OCI-LY7 (cell line): ENCODE data around the gene PRR5L. TPM values are rescaled to one million over a fixed set of nuclear protein-coding genes. Genes with fewer than 3 reads are reported as not detected.

Source experiments
- BruUV-seq: library from RNA; stranded (reverse); fragments of 400-500 nt; replicated peaks from 2 replicates; lab custom pipeline; 2021; lab: Mats Ljungman, UMichigan
- CTCF ChIA-PET: fragments of 300-600 bp; sonication (Branson Sonifier 250); formaldehyde crosslinking; loops from one replicate; lab custom pipeline; 2022; ENCODE audit warnings: antibody characterized with exemption; ENCODE audit not compliant: unreplicated experiment; lab: Charles Lee
- POLR2A ChIA-PET: fragments of 300-600 bp; sonication (Branson Sonifier 250); formaldehyde crosslinking; loops from one replicate; lab custom pipeline; 2022; ENCODE audit warnings: antibody characterized with exemption; lab: Charles Lee
- DNase-seq: peaks from one replicate; pipeline ENCODE4 v3.0.0-alpha.2; 2015; ENCODE audit warnings: low spot score
- H2AFZ ChIP-seq: fragments of 200-600 bp; sonication (generic), shearing (Covaris generic); 2 replicates; pipeline ENCODE4 v1.6.1; 2014; ENCODE audit warnings: mild to moderate bottlenecking, antibody characterized with exemption, low read length, moderate library complexity
- H3K27ac ChIP-seq: fragments of 200-600 bp; sonication (generic); 2 replicates; pipeline ENCODE4 v1.5.1; 2014; ENCODE audit warnings: mixed run types, low read depth, mild to moderate bottlenecking, moderate library complexity, low read length, inconsistent platforms; ENCODE audit not compliant: poor library complexity, severe bottlenecking
- H3K36me3 ChIP-seq: fragments of 200-600 bp; sonication (generic); 2 replicates; pipeline ENCODE4 v1.6.1; 2014; ENCODE audit warnings: mild to moderate bottlenecking, antibody characterized with exemption, low read length, moderate library complexity, mixed read lengths; ENCODE audit not compliant: insufficient read depth
- H3K4me1 ChIP-seq: fragments of 200-600 bp; sonication (generic); 2 replicates; pipeline ENCODE4 v1.5.1; 2014; ENCODE audit warnings: mild to moderate bottlenecking, low read length; ENCODE audit not compliant: insufficient read depth, poor library complexity, severe bottlenecking
- H3K4me2 ChIP-seq: fragments of 200-600 bp; sonication (generic); 2 replicates; pipeline ENCODE4 v1.6.1; 2014; ENCODE audit warnings: mild to moderate bottlenecking, low read length
- H3K4me3 ChIP-seq: fragments of 200-600 bp; sonication (generic); 2 replicates; pipeline ENCODE4 v1.5.1; 2014; ENCODE audit warnings: mild to moderate bottlenecking, low read depth, low read length; ENCODE audit not compliant: poor library complexity, severe bottlenecking
- H3K79me2 ChIP-seq: fragments of 200-600 bp; sonication (generic); 2 replicates; pipeline ENCODE4 v1.6.1; 2016; ENCODE audit warnings: low read depth, mild to moderate bottlenecking, low read length, moderate library complexity, mixed read lengths; ENCODE audit not compliant: insufficient read depth
- H3K9me2 ChIP-seq: fragments of 200-600 bp; sonication (generic); 2 replicates; pipeline ENCODE4 v1.6.1; 2016; ENCODE audit warnings: mild to moderate bottlenecking, low read length, mixed read lengths; ENCODE audit not compliant: insufficient read depth
- H3K9me3 ChIP-seq: fragments of 200-600 bp; sonication (generic); 2 replicates; pipeline ENCODE4 v1.6.1; 2014; ENCODE audit warnings: mild to moderate bottlenecking, mixed run types, low read length, mixed read lengths
- H4K20me1 ChIP-seq: fragments of 200-600 bp; sonication (generic); 2 replicates; pipeline ENCODE4 v1.6.1; 2014; ENCODE audit warnings: mild to moderate bottlenecking, antibody characterized with exemption, low read length, moderate library complexity, mixed read lengths; ENCODE audit not compliant: insufficient read depth
- CTCF ChIP-seq: fragments of 200-600 bp; sonication (generic); conservative IDR thresholded peaks from 2 replicates; pipeline ENCODE4 v1.5.1; 2014; ENCODE audit warnings: mild to moderate bottlenecking, antibody characterized with exemption, low read length, moderate library complexity, mixed read lengths
- EZH2phosphoT487 ChIP-seq: fragments of 200-600 bp; sonication (generic); IDR thresholded peaks from 2 replicates; pipeline ENCODE4 v1.6.1; 2018; ENCODE audit warnings: low read depth, borderline replicate concordance, mild to moderate bottlenecking, mixed run types, antibody characterized with exemption, low read length, moderate library complexity, mixed read lengths
- intact Hi-C: fragments of 100-400 bp; cut with micrococcal nuclease; formaldehyde crosslinking; loops from one replicate; pipeline ENCODE4 v1.10.0; 2022; ENCODE audit not compliant: unreplicated experiment
- total RNA-seq, 2 experiments: library from RNA; depleted of rRNA in 1 of 2; stranded (reverse); fragments of >200 nt in 1 of 2; shearing (Covaris generic) in 1 of 2; gene quantifications; 2 replicates each; pipeline ENCODE4 v1.2.3, GENCODE V29; 2014 to 2022

Gene PRR5L
- total RNA-seq, 2 experiments from 2014 or later: not detected

- ChIA-PET CTCF (no interaction called here), POLR2A (interaction anchor here (0.7 kb wide), 1 partner anchor 11 kb away, joined by 3 read pairs; no protein-coding TSS in a partner anchor)
- Histone ChIP-seq H3K9me3 (no peaks in the 10 kb centered on the region), H3K9me2 (no peaks in the 10 kb centered on the region), H3K79me2 (no peaks in the 10 kb centered on the region), H3K4me2 (no peak overlapping the region), H3K4me1 (no peaks in the 10 kb centered on the region), H3K36me3 (no peaks in the 10 kb centered on the region), H2AFZ (no peak overlapping the region), H3K4me3 (no peak overlapping the region), H4K20me1 (no peaks in the 10 kb centered on the region), H3K27ac (no peak overlapping the region)
- TF ChIP-seq EZH2phosphoT487: no peak
- no peak for TF ChIP-seq CTCF
- no peak for DNase-seq
- no TSS peak for BruUV-seq
- intact Hi-C loops: no loop called here
Measured at GRCh38 chr11:36326524-36327419, 30.7 kb downstream of the PRR5L start.

GRCh38 chr11:36328966-36329673, 33.0 kb downstream of the PRR5L start:
- H4K20me1 ChIP-seq: no peaks in the 10 kb centered on the region
- no peak for DNase-seq
- intact Hi-C loops: no loop called here
- no peak for TF ChIP-seq CTCF
- no peak for TF ChIP-seq EZH2phosphoT487
- POLR2A ChIA-PET: no interaction called here
- no peak overlapping the region for H3K4me3 ChIP-seq
- H2AFZ ChIP-seq: no peak overlapping the region
- no TSS peak for BruUV-seq
- H3K4me1 ChIP-seq: no peaks in the 10 kb centered on the region
- no peak overlapping the region for H3K4me2 ChIP-seq
- no peak overlapping the region for H3K27ac ChIP-seq
- no peaks in the 10 kb centered on the region for H3K36me3 ChIP-seq
- CTCF ChIA-PET: no interaction called here
- H3K9me2 ChIP-seq: no peaks in the 10 kb centered on the region
- no peaks in the 10 kb centered on the region; the same call in 1 of the 2 replicates for H3K9me3 ChIP-seq
- H3K79me2 ChIP-seq: no peaks in the 10 kb centered on the region
